HepG2 (cell line): ENCODE data around the gene PPAN. TPM values are rescaled to one million over a fixed set of nuclear protein-coding genes. Genes with fewer than 3 reads are reported as not detected.
A peak's percentile ranks its signal among the peaks of the same experiment; 100 is the strongest.

Experiments
- HMG20A ChIP-seq: IDR thresholded peaks from 2 replicates; pipeline ENCODE4 v1.6.1; 2016; ENCODE audit warnings: borderline replicate concordance
- KLF12 ChIP-seq: sonication (generic); formaldehyde crosslinking; IDR thresholded peaks from 2 replicates; pipeline ENCODE4 v1.4.0; 2020; ENCODE audit warnings: missing genetic modification reagents, borderline replicate concordance
- MTF1 ChIP-seq: sonication (generic); formaldehyde crosslinking; IDR thresholded peaks from 2 replicates; pipeline ENCODE4 v1.5.0; 2020; ENCODE audit warnings: missing genetic modification reagents
- NBN ChIP-seq: fragments of 450-650 bp; conservative IDR thresholded peaks from 2 replicates; pipeline ENCODE4 v1.6.1; 2017
- NONO ChIP-seq, 2 experiments: fragments of 450-650 bp in 1 of 2; sonication (generic) in 1 of 2; formaldehyde crosslinking in 1 of 2; IDR thresholded peaks in 1 of 2; conservative IDR thresholded peaks in 1 of 2; 2 replicates each; pipeline versions ENCODE4 v1.6.1 to v1.8.0; 2017 to 2022; ENCODE audit warnings: mild to moderate bottlenecking in 1 of 2, missing genetic modification reagents in 1 of 2, moderate library complexity in 1 of 2
- TFAP4 ChIP-seq: sonication (generic); IDR thresholded peaks from 2 replicates; pipeline ENCODE4 v1.6.1; 2016; ENCODE audit warnings: low read depth, borderline replicate concordance
- UBTF ChIP-seq: sonication (generic); formaldehyde crosslinking; IDR thresholded peaks from 2 replicates; pipeline ENCODE4 v1.4.0; 2020; ENCODE audit warnings: mild to moderate bottlenecking, missing genetic modification reagents
- ZBTB7A ChIP-seq: sonication (generic); formaldehyde crosslinking; IDR thresholded peaks from 2 replicates; pipeline ENCODE4 v1.8.0; 2022; ENCODE audit warnings: mild to moderate bottlenecking, missing genetic modification reagents
- ZNF780A ChIP-seq: sonication (generic); formaldehyde crosslinking; IDR thresholded peaks from 2 replicates; pipeline ENCODE4 v1.8.0; 2022; ENCODE audit warnings: mild to moderate bottlenecking, missing genetic modification reagents, moderate library complexity
- ZNF792 ChIP-seq: IDR thresholded peaks from 2 replicates; pipeline ENCODE4 v1.6.1; 2016
- polyA plus RNA-seq, 8 experiments: library from polyadenylated mRNA; depleted of rRNA in 3 of 8; stranded (reverse) in 7 of 8; unstranded in 1 of 8; fragments of >200 nt; fragmentation: Illumina TruSeq in 4 of 8; extraction: Trizol in 4 of 8; gene quantifications; 2 replicates each; pipeline versions ENCODE4 v1.2.1 to v1.2.3, GENCODE V29; 2011 to 2016; ENCODE audit warnings: low read depth in 4 of 8, missing spikeins in 1 of 8, mixed read lengths in 1 of 8; ENCODE audit not compliant: insufficient read depth in 1 of 8
- total RNA-seq, 5 experiments: library from RNA; depleted of rRNA; stranded (reverse); fragments of >200 nt; fragmentation: Illumina TruSeq; extraction: Trizol; gene quantifications; 2 replicates each; pipeline ENCODE4 v1.2.3, GENCODE V29; 2016; ENCODE audit warnings: low read depth in 1 of 5
- TF ChIP-seq, protein P1 (sequence below): sonication (generic); formaldehyde crosslinking; IDR thresholded peaks from 2 replicates; pipeline ENCODE4 v1.4.0; 2020; ENCODE audit warnings: mild to moderate bottlenecking, missing genetic modification reagents
- TF ChIP-seq, protein P2 (sequence below): sonication (generic); formaldehyde crosslinking; IDR thresholded peaks from 2 replicates; pipeline ENCODE4 v1.4.0; 2020; ENCODE audit warnings: low read depth, mild to moderate bottlenecking, missing genetic modification reagents
- TF ChIP-seq, protein P3 (sequence below): IDR thresholded peaks from 2 replicates; pipeline ENCODE4 v1.6.1; 2018; ENCODE audit warnings: missing genetic modification reagents, mild to moderate bottlenecking, missing compliant biosample characterization

PPAN gene
- total and polyA plus RNA-seq, 2 of the 13 experiments (the other 11 are each of a cell fraction or from before 2014, with no cell fraction given), result 36.2 to 41.9 TPM

DNA sequence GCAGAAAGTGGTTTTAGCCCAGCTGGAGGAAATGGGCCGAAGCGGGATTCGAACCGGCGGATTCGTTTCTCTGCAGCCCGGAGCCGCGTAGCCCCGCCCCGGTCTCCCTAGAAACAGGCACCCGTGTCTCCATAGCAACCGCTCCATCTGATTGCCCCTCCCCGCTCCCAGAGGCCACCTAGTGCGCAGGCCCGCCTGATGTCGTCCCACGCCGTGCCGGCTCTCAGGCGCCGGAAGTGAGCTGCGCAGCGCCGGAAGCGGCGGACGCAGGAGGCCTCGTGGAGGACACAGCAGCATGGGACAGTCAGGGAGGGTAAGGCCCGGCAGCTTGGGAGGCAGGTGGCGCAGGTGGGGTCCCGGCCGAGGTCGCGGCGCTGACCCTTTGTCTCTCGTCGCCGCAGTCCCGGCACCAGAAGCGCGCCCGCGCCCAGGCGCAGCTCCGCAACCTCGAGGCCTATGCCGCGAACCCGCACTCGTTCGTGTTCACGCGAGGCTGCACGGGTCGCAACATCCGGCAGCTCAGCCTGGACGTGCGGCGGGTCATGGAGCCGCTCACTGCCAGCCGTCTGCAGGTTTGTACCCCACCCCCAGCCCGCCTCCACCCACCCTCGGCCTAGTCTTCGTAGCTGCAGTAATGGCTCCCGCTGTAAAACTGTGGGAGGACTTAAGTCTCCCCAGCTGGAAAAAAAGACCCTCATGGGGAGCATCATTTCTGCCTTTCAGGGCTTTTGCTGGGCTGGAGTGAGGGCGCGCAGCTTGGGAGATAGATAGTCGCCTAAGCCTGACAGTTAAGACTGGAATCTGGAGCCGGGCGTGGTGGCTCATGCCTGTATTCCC, at the start of gene PPAN (continued):
- TF ChIP-seq, protein P1, sequence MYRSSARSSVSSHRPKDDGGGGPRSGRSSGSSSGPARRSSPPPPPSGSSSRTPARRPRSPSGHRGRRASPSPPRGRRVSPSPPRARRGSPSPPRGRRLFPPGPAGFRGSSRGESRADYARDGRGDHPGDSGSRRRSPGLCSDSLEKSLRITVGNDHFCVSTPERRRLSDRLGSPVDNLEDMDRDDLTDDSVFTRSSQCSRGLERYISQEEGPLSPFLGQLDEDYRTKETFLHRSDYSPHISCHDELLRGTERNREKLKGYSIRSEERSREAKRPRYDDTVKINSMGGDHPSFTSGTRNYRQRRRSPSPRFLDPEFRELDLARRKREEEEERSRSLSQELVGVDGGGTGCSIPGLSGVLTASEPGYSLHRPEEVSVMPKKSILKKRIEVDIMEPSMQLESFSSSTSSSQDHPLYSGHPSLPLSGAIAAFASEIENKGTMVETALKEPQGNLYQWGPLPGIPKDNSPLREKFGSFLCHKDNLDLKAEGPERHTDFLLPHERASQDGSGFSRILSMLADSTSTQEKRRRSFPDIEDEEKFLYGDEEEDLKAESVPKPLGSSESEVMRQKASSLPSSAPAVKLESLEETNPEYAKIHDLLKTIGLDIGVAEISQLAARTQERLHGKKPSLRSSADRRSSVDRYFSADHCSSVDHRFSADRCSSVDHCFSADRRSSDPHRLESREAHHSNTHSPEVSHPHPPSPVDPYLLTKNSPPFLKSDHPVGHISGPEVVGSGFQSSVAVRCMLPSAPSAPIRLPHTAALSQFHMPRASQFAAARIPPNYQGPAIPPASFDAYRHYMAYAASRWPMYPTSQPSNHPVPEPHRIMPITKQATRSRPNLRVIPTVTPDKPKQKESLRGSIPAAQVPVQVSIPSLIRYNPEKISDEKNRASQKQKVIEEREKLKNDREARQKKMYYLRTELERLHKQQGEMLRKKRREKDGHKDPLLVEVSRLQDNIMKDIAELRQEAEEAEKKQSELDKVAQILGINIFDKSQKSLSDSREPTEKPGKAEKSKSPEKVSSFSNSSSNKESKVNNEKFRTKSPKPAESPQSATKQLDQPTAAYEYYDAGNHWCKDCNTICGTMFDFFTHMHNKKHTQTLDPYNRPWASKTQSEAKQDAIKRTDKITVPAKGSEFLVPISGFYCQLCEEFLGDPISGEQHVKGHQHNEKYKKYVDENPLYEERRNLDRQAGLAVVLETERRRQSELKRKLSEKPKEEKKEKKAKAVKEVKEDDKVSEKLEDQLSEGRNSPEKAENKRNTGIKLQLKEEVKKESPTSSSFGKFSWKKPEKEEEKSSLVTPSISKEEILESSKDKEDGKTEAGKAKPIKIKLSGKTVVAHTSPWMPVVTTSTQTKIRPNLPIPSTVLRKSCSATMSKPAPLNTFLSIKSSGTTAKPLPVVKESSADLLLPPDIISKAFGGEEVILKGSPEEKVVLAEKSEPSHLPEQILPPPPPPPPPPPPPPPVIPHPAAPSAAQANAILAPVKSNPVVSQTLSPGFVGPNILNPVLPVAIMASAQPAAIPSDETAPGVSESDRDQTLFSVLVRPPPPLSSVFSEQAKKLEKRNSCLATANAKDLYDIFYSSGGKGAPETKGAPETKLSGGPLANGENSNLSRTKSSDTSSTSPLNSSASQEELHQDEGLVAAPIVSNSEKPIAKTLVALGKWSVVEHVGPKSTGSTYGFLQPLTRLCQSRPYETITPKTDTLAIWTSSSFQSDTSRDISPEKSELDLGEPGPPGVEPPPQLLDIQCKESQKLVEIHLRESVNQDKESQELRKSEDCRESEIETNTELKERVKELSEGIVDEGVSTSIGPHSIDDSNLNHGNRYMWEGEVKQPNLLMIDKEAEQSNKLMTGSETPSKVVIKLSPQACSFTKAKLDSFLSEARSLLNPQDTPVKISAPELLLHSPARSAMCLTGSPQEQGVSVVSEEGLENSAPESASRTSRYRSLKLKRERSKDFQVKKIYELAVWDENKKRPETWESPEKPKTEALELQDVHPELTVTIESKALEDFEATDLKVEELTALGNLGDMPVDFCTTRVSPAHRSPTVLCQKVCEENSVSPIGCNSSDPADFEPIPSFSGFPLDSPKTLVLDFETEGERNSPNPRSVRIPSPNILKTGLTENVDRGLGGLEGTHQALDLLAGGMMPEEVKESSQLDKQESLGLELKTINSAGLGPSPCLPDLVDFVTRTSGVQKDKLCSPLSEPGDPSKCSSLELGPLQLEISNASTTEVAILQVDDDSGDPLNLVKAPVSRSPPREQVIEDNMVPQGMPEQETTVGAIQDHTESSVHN (CRISPR knock-in tag), result no peak
- TF ChIP-seq NBN, result no peak
- no peak for TF ChIP-seq HMG20A (CRISPR knock-in tag)
- no peak for TF ChIP-seq MTF1 (CRISPR knock-in tag)
- TF ChIP-seq, protein P2, sequence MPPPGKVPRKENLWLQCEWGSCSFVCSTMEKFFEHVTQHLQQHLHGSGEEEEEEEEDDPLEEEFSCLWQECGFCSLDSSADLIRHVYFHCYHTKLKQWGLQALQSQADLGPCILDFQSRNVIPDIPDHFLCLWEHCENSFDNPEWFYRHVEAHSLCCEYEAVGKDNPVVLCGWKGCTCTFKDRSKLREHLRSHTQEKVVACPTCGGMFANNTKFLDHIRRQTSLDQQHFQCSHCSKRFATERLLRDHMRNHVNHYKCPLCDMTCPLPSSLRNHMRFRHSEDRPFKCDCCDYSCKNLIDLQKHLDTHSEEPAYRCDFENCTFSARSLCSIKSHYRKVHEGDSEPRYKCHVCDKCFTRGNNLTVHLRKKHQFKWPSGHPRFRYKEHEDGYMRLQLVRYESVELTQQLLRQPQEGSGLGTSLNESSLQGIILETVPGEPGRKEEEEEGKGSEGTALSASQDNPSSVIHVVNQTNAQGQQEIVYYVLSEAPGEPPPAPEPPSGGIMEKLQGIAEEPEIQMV (CRISPR knock-in tag), result peak; percentile 79
- TF ChIP-seq, protein P3, sequence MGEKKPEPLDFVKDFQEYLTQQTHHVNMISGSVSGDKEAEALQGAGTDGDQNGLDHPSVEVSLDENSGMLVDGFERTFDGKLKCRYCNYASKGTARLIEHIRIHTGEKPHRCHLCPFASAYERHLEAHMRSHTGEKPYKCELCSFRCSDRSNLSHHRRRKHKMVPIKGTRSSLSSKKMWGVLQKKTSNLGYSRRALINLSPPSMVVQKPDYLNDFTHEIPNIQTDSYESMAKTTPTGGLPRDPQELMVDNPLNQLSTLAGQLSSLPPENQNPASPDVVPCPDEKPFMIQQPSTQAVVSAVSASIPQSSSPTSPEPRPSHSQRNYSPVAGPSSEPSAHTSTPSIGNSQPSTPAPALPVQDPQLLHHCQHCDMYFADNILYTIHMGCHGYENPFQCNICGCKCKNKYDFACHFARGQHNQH, result peak; percentile 23; the same call in 1 of the 2 replicates
- no peak; the same call in 1 of the 2 replicates for TF ChIP-seq ZNF780A (CRISPR knock-in tag)
- TF ChIP-seq NONO (IDR thresholded peaks at IDR 0.05), result no peak
- peak; percentile 54 for TF ChIP-seq NONO (CRISPR knock-in tag; conservative IDR thresholded peaks at IDR 0.05)
- peak; percentile 89; the same call in 1 of the 2 replicates for TF ChIP-seq ZNF792 (CRISPR knock-in tag)
- TF ChIP-seq ZBTB7A (CRISPR knock-in tag), result peak; percentile 84
- no peak for TF ChIP-seq KLF12 (CRISPR knock-in tag)
- peak; percentile 76 for TF ChIP-seq UBTF (CRISPR knock-in tag)
- peak; percentile 83; the same call in 1 of the 2 replicates for TF ChIP-seq TFAP4
